NCI-H1105 (cell line): ENCODE measurements around the gene GALM.
"Not testable (repeated sequence)": the region's sequence is repeated elsewhere in the genome, so short reads cannot be mapped to it uniquely, and the experiment has no call there.

Source experiments
- DNase-seq: peaks from one replicate; lab custom pipeline; 2025; lab: John Stamatoyannopoulos, UW

Gene GALM

DNA sequence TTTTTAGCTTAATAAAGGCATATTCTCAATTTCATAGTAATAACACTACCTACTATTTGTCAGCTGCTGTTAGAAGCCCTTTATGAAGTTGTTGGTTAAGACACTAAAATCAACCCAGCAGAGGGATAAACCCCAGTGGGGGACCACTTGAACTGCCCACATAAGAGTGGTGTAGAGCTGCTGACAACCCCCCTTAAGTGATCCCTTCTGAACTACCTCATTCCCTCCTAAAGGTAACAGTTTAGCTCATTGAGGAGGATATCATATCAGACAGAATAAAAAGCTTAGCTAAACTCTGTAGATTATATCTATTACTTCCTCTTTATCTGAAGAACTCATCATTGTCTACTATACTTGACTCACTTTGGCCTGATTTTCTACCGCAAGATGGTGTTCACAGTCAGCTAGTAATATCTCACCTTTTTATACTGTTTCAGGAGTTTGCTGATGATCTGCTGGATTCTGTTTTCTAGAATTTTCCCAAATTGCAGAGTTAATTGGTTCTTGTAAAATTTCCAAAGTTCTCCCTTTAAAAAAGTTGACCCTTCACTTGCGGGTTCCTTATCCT, 16.2 kb downstream of the GALM start:
- no peak for DNase-seq

DNA sequence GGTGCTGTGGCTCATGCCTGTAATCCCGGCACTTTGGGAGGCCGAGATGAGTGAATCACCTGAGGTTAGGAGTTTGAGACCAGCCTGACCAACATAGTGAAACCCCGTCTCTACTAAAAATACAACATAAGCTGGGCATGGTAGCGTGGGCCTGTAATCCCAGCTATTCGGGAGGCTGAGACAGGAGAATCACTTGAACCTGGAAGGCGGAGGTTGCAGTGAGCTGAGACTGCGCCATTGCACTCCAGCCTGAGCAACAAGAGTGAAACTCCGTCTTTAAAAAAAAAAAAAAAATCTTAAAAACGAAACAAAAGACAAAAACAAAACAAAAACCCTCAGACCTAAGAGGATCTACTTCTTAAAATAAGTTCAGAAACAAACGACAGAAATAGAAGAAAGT, 16.7 kb downstream of the GALM start:
- DNase-seq: not testable (repeated sequence)

DNA sequence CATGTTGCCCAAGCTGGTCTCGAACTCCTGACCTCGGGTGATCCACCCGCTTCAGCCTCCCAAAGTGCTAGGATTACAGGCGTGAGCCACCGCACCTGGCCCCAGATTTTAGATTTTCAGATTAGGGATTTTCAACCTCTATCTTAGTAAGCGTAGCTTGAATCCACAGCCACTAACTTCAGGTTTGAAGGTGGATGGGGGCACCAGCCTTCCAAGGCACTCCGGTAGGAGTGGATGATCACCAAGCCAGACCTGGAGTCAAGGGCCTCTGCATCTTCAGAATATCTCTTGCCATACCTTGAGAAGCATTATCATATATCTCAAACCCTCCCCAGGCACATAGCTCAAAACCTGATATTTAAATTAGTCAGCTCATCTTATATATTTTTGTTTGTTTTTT, 17.9 kb downstream of the GALM start:
- DNase-seq: no peak

DNA sequence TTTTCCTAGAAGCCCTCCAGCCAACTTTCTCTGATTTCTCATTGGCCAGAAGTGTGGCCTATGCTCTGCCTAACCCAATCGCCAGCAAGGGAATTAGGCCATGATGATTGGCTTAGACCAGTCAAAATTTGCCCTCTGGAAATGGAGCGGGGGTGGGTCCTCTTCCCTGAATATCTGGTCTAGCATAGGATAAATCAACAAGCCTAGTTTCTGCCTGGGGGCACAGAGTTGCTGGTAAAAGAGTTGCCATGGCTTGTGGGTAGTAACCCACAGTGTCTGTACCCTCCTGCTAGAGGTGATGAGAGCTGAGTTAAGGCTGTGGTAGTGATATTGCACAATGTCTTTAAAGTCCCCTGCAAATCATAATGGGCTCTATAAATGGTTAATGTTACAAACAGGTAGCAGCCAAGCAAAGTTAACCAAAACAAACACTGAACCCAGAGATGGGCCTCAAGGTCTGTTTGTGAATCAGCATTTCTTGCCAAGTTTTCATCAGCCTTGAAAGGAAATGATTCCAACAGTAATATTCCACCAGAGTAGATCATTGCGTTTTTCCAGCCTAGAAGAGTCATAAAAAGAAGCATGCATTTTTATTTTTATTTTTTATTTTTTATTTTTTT, 19.3 kb downstream of the GALM start:
- DNase-seq: no peak

DNA sequence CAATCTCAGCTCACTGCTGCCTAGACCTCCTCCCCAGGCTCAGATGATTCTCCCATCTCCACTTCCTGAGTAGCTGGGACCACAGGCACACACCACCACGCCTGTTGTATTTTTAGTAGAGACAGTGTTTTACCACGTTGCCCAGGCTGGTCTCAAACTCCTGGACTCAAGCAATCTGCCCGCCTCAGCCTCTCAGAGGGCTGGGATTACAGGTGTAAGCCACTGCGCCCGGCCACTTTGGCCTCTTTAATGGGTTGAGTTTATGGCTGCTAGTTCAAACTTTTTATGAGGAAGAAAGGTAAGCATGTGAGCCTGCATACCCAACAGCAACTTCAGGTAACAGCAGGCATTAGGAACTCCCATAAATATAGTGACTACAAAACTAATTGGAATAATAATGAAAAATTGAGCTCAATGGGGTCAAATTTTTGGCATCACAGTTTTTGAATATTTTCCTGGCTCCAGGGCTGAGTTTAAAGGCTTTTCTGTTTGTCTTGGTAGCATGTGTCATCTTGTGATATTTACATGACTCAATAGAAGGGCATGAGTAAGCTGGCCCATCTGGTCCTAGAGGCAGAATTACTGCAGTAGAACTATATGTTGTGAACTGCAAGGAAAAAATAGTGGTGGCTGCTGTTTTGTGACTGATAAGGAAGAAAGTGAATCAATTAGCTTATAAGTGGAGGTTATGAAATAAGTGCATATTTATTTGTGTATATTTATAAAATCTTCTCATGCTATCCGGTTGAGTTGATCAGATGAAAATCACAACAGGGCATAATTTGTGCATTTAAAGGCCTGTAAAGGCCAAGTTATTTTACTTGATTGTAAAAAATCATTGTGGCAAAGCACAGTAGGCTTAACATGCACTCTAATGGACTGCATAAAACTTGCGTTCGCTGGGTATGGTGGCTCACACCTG, 24.8 kb downstream of the GALM start:
- DNase-seq: no peak

DNA sequence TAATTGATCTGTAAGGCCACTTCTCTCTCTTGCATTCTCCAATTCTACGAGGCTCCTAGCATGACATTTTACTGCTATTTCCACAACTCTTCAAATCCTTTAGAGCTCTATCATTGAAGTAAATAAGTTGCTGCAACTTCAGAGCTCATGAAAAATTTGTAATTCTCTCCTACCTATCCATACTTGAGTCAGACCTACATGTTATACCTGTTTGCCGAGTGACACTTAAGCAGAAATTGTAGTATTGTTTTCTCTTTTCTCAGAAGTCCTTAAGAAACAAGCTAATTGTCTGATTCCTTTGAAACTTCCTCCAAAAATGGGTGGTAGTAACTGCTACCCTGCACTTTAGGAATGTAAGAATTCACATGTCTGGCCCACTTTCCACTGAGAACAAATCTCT, 26.1 kb downstream of the GALM start:
- DNase-seq: no peak

DNA sequence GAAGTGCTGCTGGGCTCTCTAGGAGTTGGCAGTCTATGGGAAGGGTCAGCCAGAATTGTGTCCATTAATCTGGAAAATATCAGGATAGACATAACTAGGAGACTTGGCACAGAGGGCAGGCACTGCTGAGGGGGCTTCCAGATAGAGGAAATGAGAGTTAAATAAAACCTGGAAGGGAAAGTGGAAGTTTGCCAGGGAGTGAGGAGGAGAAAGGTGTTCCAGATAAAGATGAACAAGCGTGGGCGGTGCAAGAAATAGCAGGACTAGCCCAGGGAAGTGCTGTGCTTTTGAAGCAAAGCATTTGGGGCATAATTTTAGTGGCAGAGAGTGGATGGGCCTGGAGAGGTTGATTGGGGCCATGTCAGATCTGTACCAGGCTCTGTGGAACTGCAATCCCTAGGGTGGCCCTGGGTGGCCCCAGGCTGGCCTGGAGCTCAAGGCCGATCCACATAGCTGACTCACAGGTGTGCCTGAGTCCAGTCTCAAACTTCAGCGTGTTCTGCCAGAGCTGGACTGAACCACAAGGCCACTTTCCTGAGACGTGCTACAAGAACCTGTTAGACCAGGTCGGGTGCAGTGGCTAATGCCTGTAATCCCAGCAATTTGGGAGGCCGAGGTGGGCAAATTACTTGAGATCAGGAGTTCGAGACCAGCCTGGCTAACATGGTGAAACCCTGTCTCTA, 26.9 kb downstream of the GALM start:
- no peak for DNase-seq

DNA sequence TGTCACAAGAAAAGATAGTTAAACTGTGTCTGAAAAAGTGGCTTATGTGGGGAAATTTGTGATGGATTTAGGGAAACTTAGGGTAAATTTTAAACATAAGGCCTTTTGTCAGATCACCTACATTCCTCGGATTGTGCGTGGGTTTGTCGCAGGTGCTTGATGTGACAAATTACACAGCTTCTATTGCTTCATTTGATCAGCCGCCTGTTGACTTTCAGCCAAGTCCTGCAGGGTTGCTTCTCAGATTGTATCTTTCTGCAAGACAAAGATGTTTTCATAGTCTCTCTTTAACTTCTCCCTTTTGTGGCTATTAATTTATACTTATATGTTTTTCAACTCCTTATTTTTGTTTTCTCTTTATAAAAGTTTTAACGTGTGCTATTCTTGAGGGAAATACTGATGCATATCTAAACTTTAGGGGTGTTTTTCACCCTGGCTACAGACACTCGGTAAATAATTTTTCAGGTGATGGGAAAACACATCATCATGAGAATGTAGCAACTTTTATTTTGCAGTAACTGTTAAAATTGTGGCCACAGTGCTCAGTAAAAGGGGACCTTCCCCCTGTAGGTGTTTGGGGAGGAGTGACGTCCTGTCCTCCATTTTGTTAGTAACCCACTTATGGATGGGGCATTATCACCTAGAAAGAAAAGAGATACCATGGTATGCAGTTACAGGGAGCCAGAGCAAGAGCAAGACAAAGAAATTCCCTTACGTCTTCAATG, 31.4 kb downstream of the GALM start:
- no peak for DNase-seq

DNA sequence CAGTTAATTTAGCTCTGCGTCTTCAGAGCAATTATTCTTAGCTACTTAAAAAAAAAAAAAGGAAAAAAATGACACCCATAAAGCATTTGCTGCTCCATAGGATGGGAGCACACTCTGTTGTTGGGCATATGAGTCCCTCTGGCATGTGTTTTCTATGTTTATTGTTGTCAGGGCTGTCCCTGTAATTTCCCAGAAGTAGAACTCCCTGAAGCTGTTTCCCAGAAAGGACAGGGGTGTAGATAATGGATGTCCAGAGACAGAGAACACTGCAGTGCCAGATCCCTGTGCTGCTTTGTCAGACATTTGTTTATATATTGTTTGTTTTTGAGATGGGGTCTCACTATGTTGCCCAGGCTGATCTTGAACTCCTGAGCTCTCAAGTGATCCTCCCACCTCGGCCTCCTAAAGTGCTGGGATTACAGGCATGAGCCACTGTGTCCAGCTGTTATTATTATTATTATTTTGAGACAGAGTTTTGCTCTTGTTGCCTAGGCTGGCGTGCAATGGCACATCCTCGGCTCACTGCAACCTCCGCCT, 32.6 kb downstream of the GALM start:
- no peak for DNase-seq

DNA sequence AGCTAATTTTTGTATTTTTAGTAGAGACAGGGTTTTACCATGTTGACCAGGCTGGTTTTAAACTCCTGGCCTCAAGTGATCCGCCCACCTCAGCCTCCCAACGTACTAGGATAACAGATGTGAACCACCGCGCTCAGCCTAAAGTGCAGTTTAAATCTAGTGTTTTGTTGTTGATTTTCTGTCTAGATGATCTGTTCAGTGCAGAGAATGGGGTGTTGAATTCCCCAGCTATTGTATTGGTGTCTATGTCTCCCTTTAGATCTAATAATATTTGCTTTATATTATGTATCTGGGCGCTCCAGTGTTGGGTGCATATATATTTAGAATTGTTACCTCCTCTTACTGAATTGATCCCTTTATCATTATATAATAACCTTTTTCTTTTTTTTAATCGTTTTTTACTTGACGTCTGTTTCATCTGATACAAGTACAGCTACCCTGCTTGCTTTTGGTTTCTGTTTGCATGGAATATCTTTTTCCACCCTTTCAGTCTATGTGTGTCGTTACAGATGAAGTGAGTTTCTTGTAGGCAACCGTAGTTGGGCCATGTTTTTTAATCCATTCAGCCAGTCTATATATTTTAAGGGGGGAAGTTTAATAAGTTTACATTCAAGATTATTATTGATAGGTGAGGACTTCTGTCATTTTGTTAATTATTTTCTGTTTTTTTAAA, 34.3 kb downstream of the GALM start:
- DNase-seq: no peak

DNA sequence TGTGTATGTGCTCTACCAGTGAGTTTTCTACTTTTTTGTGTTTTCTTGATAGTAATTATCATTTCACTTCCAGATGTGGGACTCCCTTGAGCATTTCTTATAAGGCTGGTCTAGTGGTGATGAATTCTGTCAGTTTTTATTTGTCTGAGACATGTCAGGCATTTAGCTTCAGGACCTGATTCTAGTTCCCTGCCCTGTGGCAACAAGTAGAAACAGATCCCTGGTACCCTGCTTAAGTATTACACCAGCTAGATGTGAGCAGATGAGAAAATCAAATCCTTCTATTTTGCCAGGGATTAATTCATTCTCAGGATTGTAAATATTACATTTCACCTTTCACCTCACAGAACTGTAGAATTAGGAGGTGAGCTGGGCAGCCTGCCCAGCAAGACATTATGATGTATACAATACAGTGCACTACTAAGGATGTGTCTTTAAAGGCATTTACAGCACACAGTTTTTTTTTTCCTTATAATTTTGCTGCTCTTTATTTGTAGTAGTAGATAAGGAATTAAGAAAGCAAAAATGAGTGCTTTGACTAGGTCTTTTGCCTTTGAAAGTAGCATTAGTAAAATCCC, 35.1 kb downstream of the GALM start:
- DNase-seq: no peak

DNA sequence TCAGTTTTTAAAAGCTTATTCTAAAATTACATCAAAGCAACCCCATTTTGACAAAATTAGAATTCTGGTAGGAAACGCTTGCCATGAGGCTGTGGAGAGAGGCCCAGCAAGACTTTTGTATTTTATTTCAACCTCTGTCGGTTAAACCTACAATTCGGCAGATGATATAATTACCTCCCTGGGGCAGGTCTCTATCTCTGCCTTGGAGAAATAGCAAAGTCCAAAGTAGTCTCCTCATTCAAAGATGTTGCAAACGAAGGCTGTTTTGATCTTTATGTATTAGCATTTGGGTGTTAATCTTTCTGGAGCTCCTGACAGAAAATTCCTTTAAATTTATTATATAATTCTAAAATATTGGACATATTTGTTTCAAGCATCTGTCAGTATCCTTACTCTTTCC, 35.6 kb downstream of the GALM start:
- DNase-seq: no peak

DNA sequence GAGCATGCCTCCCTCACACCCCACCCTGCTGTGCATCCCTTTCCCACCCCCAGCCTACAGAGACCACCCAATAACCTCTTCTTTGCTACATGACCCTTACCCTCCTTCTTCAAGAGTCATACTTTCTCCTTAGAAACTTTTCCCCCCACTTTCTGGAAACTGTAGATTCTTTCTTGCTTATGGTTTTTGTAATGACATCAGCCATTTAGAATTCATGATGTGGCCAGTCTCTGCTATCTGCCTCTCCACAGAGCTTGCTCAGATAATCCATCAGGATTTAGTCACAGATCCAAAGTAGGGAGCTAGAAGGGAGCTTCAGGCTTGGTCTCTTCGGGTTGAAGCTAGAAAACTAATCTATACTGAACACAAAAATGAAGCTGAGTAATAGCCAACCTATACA, 36.5 kb downstream of the GALM start:
- DNase-seq: no peak

DNA sequence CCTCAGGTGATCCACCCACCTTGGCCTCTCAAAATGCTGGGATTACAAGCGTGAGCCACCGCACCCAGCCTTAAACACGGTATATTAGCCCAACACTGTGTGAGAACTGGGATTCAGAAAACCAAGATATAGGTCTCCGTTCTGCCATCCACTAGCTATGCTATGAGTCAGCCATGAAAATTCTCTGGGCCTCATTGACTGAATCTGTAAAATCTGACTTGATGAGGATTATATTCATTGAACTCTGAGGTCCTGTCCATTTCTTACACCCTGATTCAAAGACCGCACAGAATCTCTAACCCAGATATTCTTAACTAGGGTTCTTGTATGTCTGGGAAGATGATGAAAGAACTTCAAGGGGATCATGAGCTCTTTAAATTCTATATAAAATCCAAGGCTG, 37.4 kb downstream of the GALM start:
- not testable (repeated sequence) for DNase-seq

DNA sequence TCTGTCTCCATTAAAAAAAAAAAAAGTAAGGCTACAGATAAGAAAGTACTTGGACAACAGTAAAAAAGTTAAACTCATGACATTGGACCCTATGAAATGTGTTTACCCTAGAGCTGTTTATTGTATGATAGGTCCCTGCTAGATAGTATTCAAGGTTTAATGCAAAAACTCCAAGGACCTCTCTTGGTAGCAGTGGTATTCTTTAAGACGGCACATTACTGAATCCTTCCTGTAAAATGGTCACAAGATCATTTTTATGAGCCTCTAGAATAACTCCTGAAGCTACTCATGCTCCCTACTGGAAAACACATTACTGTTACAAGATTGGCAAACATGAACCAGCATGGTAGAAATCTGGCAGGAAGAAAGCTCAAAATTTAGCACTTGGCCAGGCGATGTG, 38.8 kb downstream of the GALM start:
- DNase-seq: no peak

DNA sequence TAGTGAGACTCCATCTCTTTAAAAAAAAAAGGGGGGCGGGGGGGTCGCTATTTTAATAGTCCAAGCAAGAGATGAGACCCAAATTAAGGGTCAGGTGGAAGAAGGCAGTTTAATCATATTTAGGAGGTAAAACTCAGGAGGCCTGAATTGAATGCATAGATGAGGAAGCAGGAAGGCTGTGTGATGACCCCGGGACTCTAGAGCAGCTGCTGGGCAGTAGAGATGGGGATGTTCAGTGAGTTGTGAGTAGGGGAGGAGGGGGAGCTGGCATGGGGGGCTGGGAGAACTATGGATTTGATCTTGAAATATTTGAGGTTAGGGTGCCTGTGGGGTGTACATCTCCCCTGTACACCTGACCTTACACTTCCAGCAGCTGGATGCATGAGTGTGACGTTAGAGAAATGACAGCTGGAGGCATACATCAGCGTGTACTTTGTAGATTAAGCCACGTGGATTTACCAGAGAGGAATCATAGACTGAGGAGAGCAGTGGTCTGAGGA, 41.0 kb downstream of the GALM start:
- no peak for DNase-seq

DNA sequence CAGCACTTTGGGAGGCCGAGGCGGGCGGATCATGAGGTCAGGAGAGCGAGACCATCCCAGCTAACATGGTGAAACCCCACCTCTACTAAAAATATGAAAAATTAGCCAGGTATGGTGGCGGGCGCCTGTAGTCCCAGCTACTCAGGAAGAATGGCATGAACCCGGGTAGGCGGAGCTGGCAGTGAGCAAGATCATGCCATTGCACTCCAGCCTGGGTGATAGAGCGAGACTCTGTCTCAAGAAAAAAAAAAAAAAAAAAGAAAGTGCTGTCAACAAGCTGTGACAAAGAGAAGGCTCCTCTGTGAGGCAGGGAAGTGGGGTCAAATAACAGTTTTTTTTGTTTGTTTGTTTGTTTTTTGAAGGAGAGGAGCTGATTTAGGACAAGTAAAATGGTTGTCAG, 42.6 kb downstream of the GALM start:
- DNase-seq: not testable (repeated sequence)

DNA sequence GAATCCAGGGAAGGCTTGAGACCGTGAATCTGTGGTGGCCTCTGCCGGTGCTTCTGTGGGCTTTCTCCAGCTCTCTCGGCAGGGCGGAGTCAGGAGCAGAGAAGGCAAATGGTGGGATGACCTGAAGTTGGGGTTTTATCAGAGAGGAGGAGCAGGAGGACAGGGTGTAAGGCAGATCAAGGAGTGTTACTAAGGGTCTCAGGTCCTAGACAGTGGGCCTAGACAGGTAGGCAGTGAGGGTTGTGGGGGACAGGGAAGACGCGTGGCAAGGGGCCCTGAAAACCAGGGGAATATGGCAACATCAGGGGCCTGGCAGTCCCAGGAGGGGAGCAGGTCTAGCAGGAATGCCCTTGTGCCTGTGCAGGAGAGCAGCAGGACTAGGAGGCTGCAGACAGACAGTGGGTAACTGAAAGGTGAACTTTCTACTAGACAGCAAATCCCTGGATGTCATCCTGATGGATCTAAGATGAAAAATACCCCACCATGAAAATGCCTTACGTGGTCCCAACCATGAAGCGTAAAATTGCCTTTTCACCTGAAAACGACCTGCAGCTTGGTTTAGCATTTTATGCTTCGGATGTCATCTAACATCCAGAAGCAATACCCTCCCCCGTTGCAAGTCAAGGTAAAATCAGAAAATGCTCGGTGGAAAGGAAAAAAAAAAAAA, 43.1 kb downstream of the GALM start:
- no peak for DNase-seq

DNA sequence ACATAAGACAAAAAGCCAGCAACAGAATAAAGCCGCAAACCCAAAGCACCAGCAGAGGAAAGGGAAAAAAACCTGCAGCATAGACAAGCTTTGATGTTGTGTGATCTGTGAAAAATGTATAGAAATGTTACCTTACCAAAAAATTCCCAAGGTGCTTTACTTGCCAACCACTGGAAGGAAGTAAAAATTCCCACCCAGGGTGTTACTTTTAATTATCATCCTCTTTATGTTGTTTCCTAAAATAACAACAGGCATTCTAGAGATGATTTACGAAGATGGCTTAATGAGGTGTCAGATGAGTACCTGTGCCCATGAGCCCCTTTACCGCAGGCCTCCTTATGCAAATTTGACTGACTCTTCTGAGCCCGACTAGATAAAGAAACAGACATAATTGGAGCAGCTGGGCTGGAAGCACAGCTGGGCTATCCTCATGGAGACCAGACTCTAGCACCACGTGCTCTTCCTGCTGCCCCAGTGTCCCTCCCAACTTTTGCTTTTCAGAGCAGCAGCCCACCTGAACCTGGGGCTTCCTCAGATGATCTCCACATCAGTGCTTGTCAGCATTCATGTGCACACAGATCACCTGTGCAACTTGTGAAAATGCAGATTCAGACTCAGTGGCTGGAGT, 43.8 kb downstream of the GALM start:
- no peak for DNase-seq

DNA sequence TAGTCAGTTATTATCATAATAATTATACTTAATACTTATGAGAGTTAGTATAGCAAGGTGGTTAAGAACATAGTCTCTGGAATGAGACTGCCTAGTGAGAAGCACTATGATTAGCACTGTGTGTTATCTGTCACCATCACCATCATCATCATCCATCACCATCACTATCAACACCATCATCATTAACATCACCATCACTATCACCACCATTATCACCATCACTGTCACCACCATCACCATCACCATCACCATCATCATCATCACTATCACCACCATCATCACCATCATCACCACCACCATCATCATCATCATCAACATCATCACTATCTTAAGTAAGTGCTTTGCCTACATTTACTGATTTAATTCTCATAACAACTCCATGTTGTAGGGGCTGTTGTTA, 45.6 kb downstream of the GALM start:
- no peak for DNase-seq
